GM12878 (cell line): ENCODE measurements around the gene CNKSR1. TPM values are rescaled to one million over a fixed set of nuclear protein-coding genes. Genes with fewer than 3 reads are reported as not detected.

Experiments used
- ATAC-seq: fragments of 200-7000 bp; cut with Tn5 transposase; 3 replicates; pipeline ENCODE4 v1.9.1; 2020; ENCODE audit warnings: mild to moderate bottlenecking, moderate library complexity
- BruUV-seq: library from RNA; stranded (reverse); fragments of 400-500 nt; replicated peaks from 2 replicates; lab custom pipeline; 2021; lab: Mats Ljungman, UMichigan
- CTCF ChIA-PET: fragments of 300-600 bp; sonication (Branson Sonifier 250); formaldehyde crosslinking; extraction: SDS; loops from one replicate; lab custom pipeline; 2021; ENCODE audit warnings: inconsistent platforms; lab: Yijun Ruan, JAX
- POLR2A ChIA-PET: fragments of 350-600 bp; formaldehyde crosslinking; extraction: SDS; loops from one replicate; lab custom pipeline; 2021; ENCODE audit warnings: inconsistent platforms; lab: Charles Lee
- RAD21 ChIA-PET: fragments of 300-600 bp; sonication (Branson Sonifier 250); formaldehyde crosslinking; loops from one replicate; lab custom pipeline; 2023; ENCODE audit warnings: antibody characterized with exemption; ENCODE audit not compliant: unreplicated experiment; lab: Charles Lee
- SMC1A ChIA-PET: fragments of 300-600 bp; sonication (Branson Sonifier 250); formaldehyde crosslinking; loops from one replicate; lab custom pipeline; 2023; ENCODE audit not compliant: unreplicated experiment, uncharacterized antibody; lab: Charles Lee
- DNase-seq: peaks from one replicate; pipeline ENCODE4 v3.0.0-alpha.2; 2011; ENCODE audit warnings: low read depth, low spot score
- FAIRE-seq: peaks from 3 replicates; lab custom pipeline; 2011; peaks lifted over from hg19 to GRCh38; lab: Jason Lieb, UNC
- H2AFZ ChIP-seq: 2 replicates; pipeline ENCODE4 v1.6.0; 2011; ENCODE audit warnings: low read depth, low read length, control low read depth; ENCODE audit not compliant: control insufficient read depth
- H3K27ac ChIP-seq: 2 replicates; pipeline ENCODE4 v1.5.1; 2011; ENCODE audit warnings: control low read depth; ENCODE audit not compliant: control insufficient read depth, insufficient read depth
- H3K27me3 ChIP-seq, 2 experiments: replicated peaks in 1 of 2; 2 replicates each; pipeline versions ENCODE4 v1.6.0 to v1.6.1; 2011; ENCODE audit warnings: low read length in 1 of 2; ENCODE audit not compliant: control insufficient read depth in 2 of 2, insufficient read depth in 2 of 2
- H3K36me3 ChIP-seq, 2 experiments: 2 replicates each; pipeline ENCODE4 v1.5.1; 2011; ENCODE audit warnings: low read length in 1 of 2; ENCODE audit not compliant: control insufficient read depth in 2 of 2, insufficient read depth in 2 of 2
- H3K4me1 ChIP-seq: 2 replicates; pipeline ENCODE4 v1.6.1; 2011; ENCODE audit warnings: mild to moderate bottlenecking, low read length, moderate library complexity, mixed read lengths; ENCODE audit not compliant: control insufficient read depth, insufficient read depth
- H3K4me2 ChIP-seq: 2 replicates; pipeline ENCODE4 v1.6.0; 2011; ENCODE audit warnings: control low read depth; ENCODE audit not compliant: control insufficient read depth, insufficient read depth
- H3K4me3 ChIP-seq: fragments of 200-600 bp; sonication (generic); 2 replicates; pipeline ENCODE4 v1.5.1; 2016
- H3K79me2 ChIP-seq: 2 replicates; pipeline ENCODE4 v1.6.0; 2011; ENCODE audit warnings: low read length; ENCODE audit not compliant: control insufficient read depth, insufficient read depth
- H3K9ac ChIP-seq: 2 replicates; pipeline ENCODE4 v1.8.0; 2011; ENCODE audit warnings: low read length, control low read depth, mixed read lengths; ENCODE audit not compliant: control insufficient read depth, insufficient read depth
- H3K9me3 ChIP-seq: replicated peaks from 3 replicates; pipeline ENCODE4 v1.5.1; 2011; ENCODE audit warnings: mild to moderate bottlenecking, low read length; ENCODE audit not compliant: control insufficient read depth, insufficient read depth
- H4K20me1 ChIP-seq: 2 replicates; pipeline ENCODE4 v1.6.0; 2011; ENCODE audit not compliant: control insufficient read depth, insufficient read depth
- MAX ChIP-seq: IDR thresholded peaks from 2 replicates; pipeline ENCODE4 v1.6.1; 2012; ENCODE audit warnings: low read depth, low read length, improper control_type of control experiment
- NBN ChIP-seq: fragments of 450-650 bp; IDR thresholded peaks from 2 replicates; pipeline ENCODE4 v1.6.1; 2016
- NKRF ChIP-seq: fragments of 450-650 bp; conservative IDR thresholded peaks from 2 replicates; pipeline ENCODE4 v1.6.1; 2017; ENCODE audit warnings: mild to moderate bottlenecking, moderate library complexity
- POU2F2 ChIP-seq: IDR thresholded peaks from 3 replicates; pipeline ENCODE4 v1.6.1; 2011; ENCODE audit warnings: low read depth, mild to moderate bottlenecking, low read length, borderline replicate concordance
- RAD21 ChIP-seq: IDR thresholded peaks from 2 replicates; pipeline ENCODE4 v1.6.1; 2011; ENCODE audit warnings: mild to moderate bottlenecking, low read depth, low read length, moderate library complexity; ENCODE audit not compliant: insufficient read depth
- RAD51 ChIP-seq: fragments of 450-650 bp; IDR thresholded peaks from 2 replicates; pipeline ENCODE4 v1.6.1; 2016; ENCODE audit warnings: moderate library complexity, mild to moderate bottlenecking, inconsistent platforms
- SIX5 ChIP-seq: IDR thresholded peaks from 2 replicates; pipeline ENCODE4 v1.6.1; 2011; ENCODE audit warnings: mild to moderate bottlenecking, low read depth, low read length, moderate library complexity; ENCODE audit not compliant: severe bottlenecking
- SRF ChIP-seq, 2 experiments: IDR thresholded peaks; 2 replicates each; pipeline ENCODE4 v1.6.1; 2011; ENCODE audit warnings: low read depth in 2 of 2, low read length in 2 of 2, mild to moderate bottlenecking in 1 of 2, moderate library complexity in 1 of 2
- STAT1 ChIP-seq: fragments of 450-650 bp; conservative IDR thresholded peaks from 2 replicates; pipeline ENCODE4 v1.6.1; 2014; ENCODE audit warnings: antibody characterized with exemption, mild to moderate bottlenecking
- STAT3 ChIP-seq: IDR thresholded peaks from 2 replicates; pipeline ENCODE4 v1.6.1; 2011; ENCODE audit warnings: low read depth, low read length, improper control_type of control experiment
- TCF3 ChIP-seq: IDR thresholded peaks from 2 replicates; pipeline ENCODE4 v1.6.1; 2012; ENCODE audit warnings: low read depth, mild to moderate bottlenecking, low read length, borderline replicate concordance; ENCODE audit not compliant: insufficient read depth
- YY1 ChIP-seq: IDR thresholded peaks from 2 replicates; pipeline ENCODE4 v1.6.1; 2011; ENCODE audit warnings: low read depth, mild to moderate bottlenecking, low read length
- ZBTB33 ChIP-seq: fragments of 450-650 bp; IDR thresholded peaks from 2 replicates; pipeline ENCODE4 v1.6.1; 2017; ENCODE audit warnings: mild to moderate bottlenecking
- ZNF622 ChIP-seq: fragments of 450-650 bp; IDR thresholded peaks from 2 replicates; pipeline ENCODE4 v1.6.1; 2017; ENCODE audit warnings: mild to moderate bottlenecking, inconsistent platforms
- WGBS: methylation state at CpG from one replicate; pipeline ENCODE4 v1.1.6; 2016; ENCODE audit warnings: low lambda C conversion rate; ENCODE audit not compliant: insufficient replicate concordance, insufficient coverage; ENCODE audit errors: missing lambda C conversion rate; 5-methylcytosine and 5-hydroxymethylcytosine counted together
- in situ Hi-C: fragments of 300-500 bp; cut with MboI; formaldehyde crosslinking; loops from 9 replicates; pipeline ENCODE4 v1.14.3; 2018; ENCODE audit warnings: mixed read lengths
- intact Hi-C: fragments of 100-400 bp; cut with micrococcal nuclease; formaldehyde crosslinking; loops from one replicate; pipeline ENCODE4 v1.14.2; 2022; ENCODE audit not compliant: unreplicated experiment
- polyA plus RNA-seq, 11 experiments: library from polyadenylated mRNA; depleted of rRNA in 4 of 11; unstranded in 6 of 11; stranded (reverse) in 5 of 11; fragments of >200 nt; fragmentation: Nextera tagmentation in 4 of 11; fragmentation: Illumina TruSeq in 1 of 11; extraction: Ambion mirVana in 4 of 11; extraction: Trizol in 1 of 11; gene quantifications; 1 replicate in 1 of 11; 2 replicates in 10 of 11; pipeline versions ENCODE4 v1.2.1 to v1.2.3, GENCODE V29; 2011 to 2016; ENCODE audit warnings: inconsistent platforms in 2 of 11, missing spikeins in 2 of 11, low read depth in 1 of 11
- total RNA-seq, 4 experiments: library from RNA; depleted of rRNA in 3 of 4; stranded (reverse); fragments of >200 nt in 3 of 4; fragmentation: Illumina TruSeq in 1 of 4; extraction: Trizol in 1 of 4; gene quantifications; 2 replicates each; pipeline versions ENCODE4 v1.2.1 to v1.2.3, GENCODE V29; 2013 to 2021

Gene CNKSR1
- total and polyA plus RNA-seq, 10 of the 15 experiments (the other 5 are each of a cell fraction or from before 2014, with no cell fraction given) = 0.06 to 1.2 (median 0.86) TPM

GRCh38 chr1:26129778-26130177 is 47.5 kb upstream of the CNKSR1 start:
- RAD21 ChIA-PET = no interaction called here
- TF ChIP-seq RAD21 (no peak), MAX (no peak), RAD51 (no peak), NBN (no peak), ZNF622 (no peak), SIX5 (no peak), NKRF (no peak), ZBTB33 (no peak), POU2F2 (no peak), SRF (IDR thresholded peaks at IDR 0.05; ENCODE audit: low read depth in 2 of 2, low read length in 2 of 2) (no peak), YY1 (no peak), STAT1 (no peak), TCF3 (no peak), STAT3 (no peak)
- SMC1A ChIA-PET = interaction anchor here (0.7 to 2.3 kb wide), 3 partner anchors 14 to 23 kb away, joined by 3 to 17 read pairs (median 6); no protein-coding TSS in a partner anchor
- ATAC-seq = no peak
- H3K4me2 ChIP-seq = no peak overlapping the region
- no peaks in the 10 kb centered on the region for H3K9me3 ChIP-seq
- H3K27ac ChIP-seq = no peak overlapping the region
- no peaks in the 10 kb centered on the region for H4K20me1 ChIP-seq
- H3K4me3 ChIP-seq = no peak overlapping the region
- WGBS = 40% methylated on average over 4 of the region's 4 CpGs
- no peak for DNase-seq
- BruUV-seq = no TSS peak
- no peaks in the 10 kb centered on the region for H3K79me2 ChIP-seq
- H2AFZ ChIP-seq = no peak overlapping the region
- no peaks in the 10 kb centered on the region for H3K27me3 ChIP-seq
- H3K9ac ChIP-seq = no peak overlapping the region
- intact Hi-C loops (no loop called here), in situ Hi-C loops (no loop called here)
- FAIRE-seq = no peak
- POLR2A ChIA-PET = interaction anchor here (0.6 kb wide), 1 partner anchor 140 kb away, joined by 4 read pairs; no protein-coding TSS in a partner anchor
- H3K36me3 ChIP-seq = no peaks in the 10 kb centered on the region
- CTCF ChIA-PET = interaction anchor here (0.6 to 8.3 kb wide), 6 partner anchors 14 to 105 kb away, joined by 3 to 92 read pairs (median 6); partner anchors contain the start of genes CEP85 and ZNF593
- peaks cover 4% of the 10 kb centered on the region; the same call in 1 of the 2 replicates for H3K4me1 ChIP-seq
